Epidermal melanocyte (primary cell): ENCODE data around the gene ABCA12.

Experiments
- DNase-seq: peaks from one replicate; pipeline ENCODE4 v3.0.0; 2011; ENCODE audit warnings: low spot score; ENCODE audit not compliant: insufficient read length

ABCA12 gene

DNA sequence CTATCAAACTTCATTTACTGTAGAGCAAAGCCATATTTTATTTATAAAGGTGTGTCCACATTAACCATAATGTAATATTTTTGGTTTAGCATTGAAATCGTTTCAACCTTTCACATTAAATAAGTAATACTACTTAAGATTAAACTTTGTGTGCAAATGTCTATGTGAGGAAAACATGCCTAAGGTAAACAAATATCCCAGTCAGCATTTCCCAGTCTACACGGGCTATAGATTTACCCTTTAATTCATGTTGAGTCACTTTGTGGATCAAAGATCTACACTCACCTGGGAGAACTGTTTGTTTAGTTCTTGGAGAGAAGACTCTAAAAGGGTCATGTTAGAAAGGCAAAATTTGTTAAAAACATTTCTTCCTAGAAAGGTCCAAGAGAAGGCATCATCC lies 89.1 kb downstream of the ABCA12 start:
- DNase-seq: no peak

DNA sequence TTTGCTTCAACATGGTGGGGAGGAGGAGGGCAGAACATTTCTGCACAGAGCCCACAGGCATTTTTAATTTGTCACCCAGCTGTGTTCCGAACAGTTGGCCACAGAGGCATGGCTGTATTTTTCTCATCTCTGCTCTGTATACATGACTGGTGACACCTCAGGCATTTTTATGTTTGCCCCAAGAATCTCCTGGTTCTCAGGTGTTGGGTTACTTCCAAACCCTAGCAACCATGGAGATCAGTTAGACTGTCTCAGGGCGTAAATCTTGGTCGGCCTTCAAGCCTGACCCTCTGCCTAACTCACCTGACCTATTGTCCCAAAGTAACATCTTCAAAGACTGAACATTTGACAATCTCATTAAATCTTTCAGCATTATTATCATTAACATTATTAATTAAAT lies 100.0 kb downstream of the ABCA12 start:
- DNase-seq: no peak

DNA sequence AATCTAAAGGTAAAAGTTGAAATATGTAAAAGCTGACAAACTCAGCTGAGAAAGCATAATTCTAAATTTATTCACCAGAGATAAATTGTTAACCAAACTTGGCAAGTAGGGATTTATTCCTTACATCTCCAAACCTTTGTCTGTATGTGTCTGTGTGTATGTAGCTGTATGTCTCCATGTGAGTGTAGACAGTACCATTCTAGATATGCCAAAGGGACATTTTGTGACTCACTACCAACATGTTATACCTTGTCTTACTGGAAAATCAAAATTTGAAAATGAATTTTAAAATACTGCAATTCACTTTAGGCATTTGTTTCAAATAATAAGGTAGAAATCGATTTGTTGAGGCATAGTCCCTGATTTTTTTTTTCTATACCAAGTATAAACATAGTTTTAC lies 102.1 kb downstream of the ABCA12 start:
- no peak for DNase-seq

DNA sequence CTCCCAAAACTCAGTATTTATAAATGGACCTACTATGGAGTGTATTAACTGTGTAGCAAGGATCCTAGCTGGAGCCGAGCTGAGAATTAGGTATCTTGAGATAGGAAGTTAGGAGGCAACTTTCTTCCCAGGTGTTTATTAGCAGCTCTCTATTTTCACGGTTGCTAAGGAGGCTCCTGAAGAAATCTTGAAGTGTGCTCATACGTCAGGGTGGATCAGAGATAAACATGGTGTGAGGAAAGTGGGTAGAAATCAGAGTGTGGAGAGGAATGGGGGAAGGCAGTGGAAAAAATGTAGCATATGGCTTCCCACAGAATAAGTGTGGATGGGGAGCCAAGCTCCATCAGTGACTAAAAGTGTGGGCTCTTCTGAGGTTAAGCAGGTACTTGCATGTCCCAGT lies 104.3 kb downstream of the ABCA12 start:
- no peak for DNase-seq

DNA sequence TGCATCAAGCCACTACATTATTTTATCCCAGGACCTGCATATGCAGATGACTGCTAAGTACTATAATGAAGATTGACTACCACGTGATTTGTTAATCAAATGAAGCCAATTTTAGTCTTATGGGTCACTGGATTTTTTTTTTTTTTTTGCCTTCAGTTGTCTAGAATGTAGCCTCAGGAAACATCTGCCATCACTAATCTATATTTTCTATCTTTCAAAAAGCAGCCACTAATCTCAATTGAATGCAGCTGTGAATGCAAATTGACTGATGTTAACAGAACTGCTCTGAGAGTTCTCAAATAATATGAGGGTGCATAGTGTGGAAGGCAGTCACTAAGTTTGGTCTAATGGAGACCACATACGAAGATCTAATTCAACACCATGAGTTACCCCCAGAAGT lies 106.3 kb downstream of the ABCA12 start:
- no peak for DNase-seq

DNA sequence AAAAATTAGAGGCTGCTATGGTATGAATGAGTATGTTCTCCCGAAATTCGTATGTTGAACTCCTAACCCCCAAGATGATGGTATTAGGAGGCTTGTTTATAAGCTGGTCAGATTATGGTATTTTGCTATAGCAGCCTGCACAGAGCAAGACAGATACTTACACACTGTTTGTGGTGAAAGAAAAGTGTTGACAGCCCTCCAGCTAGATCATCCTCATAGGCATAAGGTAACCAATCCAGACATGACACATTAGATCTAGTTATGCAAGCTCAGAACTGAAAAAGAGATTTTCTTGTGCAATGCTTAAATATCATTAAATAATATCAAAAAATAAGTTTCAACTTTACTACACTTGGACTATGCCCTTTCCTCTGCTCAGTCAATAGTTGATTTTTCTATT lies 107.1 kb downstream of the ABCA12 start:
- no peak for DNase-seq

DNA sequence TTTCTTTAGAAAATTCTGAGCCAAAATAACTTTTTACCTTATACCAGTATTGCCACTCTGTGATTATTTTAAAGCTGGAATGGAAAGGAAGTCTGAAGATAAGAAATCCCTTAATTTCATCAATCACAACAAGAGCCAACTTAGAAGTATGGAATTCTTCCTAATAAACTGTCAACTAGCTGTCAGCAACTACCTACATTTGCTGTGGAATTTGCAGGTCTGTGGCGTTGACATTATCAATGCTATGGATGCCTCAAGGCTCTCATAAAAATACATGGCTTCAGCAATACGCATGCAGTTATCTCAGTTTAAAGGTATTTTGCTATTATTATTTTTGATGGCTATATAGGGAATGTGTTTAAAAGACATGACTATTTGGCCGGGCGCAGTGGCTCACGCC lies 108.5 kb downstream of the ABCA12 start:
- no peak for DNase-seq

DNA sequence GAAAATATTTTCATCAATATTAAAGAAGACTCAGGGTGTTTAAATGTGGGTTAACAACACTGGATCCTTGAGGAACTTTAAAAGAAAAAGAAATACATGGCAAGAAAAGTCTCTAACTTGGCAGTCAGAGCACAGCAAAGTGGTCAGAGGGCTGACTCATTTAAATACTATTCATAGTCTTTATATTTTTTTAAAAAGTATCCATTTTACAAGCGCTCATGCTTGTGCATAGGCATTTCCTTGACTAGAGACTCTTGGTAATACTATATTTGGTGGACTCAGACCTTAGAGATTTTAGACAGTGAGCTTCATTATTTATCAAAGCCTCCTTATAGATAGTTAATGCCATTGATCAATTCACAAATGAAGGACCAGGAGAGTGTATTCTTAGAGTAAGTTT lies 110.2 kb downstream of the ABCA12 start:
- DNase-seq: no peak

DNA sequence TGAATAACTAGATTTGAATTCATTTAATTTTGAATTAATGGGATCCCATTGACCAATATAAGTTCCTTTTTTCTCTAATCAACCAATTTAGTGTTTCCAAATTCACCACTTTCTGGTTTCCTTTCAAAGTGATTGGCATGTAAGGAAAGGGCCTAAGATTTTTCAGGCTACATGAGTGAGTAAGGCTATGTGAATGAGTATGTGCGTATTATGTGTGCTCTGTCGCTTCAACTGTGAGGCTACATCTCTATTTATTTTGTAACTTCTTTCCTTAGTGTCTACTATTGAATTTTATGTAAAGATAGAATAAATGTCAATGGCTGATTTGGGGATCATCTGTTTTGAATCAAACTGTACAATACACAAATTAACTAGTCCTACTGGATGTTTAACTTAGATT lies 110.6 kb downstream of the ABCA12 start:
- DNase-seq: no peak

DNA sequence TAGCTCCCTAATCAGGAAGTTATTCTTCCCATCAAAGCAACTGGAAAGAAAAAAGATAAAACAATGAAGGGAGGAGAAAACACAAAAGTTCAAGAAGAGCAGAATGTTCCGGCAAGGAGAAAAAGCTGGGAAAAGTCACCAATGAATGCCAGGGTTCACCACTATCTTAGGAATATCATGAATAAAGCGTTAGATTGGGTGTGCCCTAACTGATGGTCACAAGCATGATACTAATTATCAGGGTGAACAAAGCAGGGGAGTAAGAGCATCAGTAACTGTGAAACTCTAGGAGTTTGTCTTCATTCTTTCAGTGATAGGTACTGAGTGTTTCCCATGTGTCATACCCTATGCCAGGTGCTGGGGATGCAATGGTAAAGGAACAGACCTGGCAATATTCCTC lies 115.5 kb downstream of the ABCA12 start:
- DNase-seq: no peak

DNA sequence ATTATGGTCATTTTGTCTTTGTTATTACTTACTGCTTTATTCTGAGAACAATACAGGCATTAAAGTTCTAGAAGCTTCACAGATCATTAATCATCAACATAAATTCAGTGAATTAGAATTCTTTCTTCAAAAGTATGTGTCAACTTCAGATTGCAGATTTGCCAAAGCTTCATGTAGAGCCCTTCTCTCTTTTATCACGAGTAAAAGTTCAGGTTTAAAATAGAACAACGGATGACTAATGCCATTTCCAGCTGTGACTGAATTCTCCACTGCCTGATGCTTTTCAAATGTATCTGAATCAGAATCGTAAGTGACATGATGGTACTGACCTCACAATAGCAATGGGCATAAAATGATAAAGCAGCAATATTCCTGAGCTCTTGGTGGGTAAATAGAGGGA lies 116.0 kb downstream of the ABCA12 start:
- DNase-seq: peak; percentile 19

DNA sequence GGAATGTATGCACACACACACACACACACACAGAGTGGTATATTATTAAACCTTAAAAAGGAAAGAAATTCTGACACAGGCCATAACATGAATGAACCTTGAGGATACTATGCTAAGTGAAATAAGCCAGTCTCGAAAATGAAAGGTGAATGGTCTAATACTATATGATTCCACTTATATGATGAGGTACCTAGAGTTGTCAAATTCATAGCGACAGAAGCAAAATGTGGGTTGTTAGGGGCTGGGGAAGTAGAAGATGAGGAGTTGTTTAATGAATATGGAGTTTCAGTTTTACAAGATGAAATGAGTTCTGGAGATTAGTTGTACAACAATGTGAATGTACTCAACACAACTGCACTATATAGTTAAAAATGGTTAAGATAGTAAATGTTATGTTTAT lies 118.1 kb downstream of the ABCA12 start:
- no peak for DNase-seq

DNA sequence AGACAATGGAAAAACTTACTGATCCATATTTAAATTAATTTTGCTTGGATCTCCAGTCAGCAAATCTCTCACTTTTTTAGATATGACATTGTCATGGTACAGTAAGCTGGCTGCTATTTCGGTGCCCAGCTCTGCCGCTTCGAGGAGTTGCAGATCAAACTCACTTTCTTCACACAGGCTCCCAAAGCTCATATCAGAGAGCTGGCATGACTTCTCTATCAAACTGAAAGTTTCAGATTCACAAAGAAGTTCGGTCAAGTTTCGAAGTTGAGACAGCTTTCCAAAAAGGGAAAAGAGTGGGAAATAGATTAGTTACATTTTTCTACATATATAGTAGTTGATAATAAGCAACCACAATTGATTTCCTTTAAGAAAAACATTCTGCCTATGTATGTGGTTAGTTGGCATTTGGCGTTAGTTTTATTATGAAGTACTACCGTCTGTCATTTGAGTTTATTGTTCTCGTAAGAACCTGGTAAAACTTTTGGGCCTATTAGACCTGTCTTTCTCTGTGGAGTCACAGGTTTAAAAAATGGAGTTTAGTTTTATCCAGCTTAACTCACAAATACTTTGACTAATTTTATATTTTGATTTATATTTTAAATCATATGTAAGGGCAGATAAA lies 118.8 kb downstream of the ABCA12 start:
- no peak for DNase-seq

DNA sequence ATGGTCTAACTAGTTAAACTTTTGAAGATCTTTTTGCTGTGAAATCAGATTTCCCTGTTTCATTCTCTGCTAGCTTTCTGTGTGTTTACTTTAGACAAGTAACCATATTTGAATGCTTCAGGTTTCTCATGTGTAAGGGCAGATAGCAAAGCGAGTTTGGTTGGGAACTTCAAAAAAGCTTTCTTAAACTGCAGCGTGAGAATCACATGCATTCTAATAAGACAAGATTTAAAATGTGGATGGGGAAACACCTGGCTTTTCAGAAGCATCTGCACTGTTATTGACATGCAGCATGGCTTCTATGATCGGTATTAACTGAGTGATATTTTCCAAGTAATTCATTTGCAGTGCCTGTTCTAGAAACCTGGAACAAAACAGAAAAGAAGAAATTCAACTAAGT lies 119.3 kb downstream of the ABCA12 start:
- DNase-seq: no peak

DNA sequence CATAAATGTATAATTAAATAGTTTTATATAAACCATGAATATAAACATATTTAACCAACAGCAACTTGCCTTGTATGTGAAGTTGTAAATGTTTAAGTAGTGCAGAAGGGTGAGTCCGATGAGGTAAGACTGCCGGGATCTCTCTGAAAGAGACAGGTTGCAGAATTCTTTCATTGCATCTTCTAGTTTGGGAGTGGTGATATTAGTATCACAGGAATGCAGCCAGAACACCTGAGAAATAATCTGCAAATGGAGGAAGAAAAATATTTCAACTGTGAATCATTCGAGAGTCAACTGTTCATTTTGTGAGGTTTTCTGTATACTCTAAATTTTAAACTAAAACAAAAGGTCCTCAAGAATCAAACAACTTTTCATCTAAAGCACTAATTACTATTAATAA lies 123.0 kb downstream of the ABCA12 start:
- no peak for DNase-seq

DNA sequence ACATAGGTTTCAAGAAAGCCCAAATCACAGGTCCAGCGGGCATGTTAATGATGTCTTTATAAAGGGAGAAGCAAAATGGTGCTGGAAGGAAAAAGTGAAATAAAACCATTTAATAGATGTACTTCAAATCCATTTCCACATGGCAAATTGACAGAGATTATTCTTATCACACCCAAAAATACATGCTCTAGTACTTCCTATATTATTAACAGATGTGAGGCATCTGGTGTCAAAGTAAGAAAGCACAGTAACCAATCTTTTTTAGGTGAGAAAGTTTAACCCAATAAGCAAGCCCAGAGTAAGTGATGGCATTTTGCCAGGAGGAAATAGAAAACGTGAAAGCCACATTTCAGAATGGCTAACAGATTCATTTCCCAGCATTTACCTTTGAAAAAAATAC lies 128.0 kb downstream of the ABCA12 start:
- DNase-seq: no peak

DNA sequence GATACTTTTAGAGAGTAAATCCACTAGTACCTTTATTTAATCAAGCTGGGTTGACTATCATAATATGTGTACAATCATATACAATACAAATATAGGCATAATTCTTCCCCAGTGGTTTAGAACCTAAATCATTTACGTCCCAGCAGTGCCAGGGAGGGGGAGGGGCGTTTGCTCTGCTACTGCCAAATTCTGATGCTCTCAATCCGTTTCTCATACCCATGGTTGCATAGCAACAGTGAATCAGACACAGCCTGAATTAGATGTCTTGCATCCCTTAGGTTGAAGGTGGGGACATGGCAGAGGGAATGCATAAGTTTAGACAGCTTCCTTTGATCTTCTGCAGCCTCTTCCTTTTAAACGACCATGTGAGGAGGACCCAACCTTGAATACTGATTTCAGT lies 135.4 kb downstream of the ABCA12 start:
- DNase-seq: no peak

DNA sequence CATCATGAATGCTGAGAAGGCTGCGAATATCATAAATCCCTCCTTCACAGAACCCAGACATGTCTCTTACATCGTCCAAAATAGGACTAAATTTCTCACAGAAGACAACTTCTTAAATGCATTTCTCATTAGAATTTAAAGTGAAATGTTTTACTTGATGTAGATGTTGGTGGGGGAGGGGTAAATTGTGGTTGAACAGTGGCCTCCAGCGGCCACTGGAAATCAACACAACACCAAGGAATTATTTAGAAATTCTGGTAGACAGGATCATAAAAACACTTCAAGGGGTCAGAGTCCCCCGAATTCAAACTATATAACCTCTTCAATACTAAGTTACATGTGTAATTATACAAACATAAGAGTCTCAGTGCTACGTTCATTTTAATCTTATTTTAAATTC lies 135.9 kb downstream of the ABCA12 start:
- peak; percentile 22 for DNase-seq

DNA sequence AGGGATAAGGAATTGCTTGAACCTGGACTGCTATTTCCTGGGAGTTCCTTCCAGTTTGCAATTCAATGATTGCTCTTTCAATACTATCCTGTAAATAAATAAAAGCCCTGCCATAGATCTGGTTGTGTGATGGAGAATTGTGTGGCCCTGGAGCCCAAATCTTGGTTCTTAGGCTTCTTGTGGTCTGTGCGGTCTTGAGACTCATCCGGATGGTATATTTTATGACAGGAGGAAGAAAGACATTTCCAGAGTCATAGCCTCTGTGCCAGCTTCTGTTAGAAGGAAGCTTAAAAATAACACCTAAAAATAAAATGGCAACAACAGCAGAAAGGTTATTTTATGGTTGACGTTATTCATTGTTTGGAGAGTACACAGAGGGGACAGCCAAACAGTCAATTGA lies 137.7 kb downstream of the ABCA12 start:
- DNase-seq: no peak

DNA sequence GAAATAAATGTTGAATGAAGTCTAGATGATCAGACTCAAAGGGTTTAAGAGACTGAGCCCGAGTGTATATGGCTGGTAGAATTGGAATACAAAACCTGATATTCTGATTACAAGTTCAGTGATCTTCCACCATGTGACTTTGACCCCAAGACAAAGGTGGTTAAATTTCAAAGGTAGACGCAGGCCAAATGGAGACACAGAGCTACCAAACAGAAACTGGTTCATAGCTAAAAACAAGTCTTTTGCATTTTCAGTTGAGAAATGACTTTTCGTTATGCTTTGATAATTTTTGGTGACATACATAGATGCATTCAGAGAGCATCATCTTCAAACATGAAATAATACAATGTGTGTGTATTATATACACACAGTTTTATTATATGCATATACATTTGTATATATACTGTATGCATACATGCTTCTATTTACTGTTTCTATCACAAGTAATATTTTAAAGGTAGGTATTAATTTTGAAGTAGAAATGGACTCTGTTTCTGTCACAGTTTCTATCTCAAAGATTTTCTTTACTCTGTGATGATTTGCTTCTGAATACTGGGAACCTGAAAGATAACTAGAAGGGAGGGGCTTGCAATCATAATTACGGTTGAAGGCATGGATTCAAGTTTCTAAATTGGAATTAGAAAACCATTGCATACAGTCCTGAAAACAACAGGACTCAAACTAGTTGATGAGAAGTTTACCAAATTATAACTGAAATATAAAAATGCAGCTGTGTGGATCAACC lies 142.3 kb downstream of the ABCA12 start:
- DNase-seq: no peak

DNA sequence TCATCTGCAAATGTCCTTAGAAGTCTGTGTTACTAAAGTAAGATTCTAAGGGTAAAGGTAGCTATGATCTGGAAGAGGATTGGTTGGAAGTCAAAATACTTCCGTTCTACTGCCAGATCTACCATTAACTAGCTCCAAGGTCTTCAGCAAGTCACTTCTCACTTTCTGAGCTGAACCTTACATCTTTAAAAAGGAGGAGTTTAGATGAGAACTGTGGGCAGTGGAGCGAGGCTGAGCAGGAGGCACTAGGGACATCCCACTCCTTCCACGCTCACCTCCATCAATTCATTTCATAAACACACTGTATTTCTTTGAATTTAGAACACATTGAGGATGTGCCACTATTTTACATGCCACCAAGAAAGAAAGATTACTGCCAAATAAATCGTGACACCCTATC lies 143.0 kb downstream of the ABCA12 start:
- DNase-seq: no peak

DNA sequence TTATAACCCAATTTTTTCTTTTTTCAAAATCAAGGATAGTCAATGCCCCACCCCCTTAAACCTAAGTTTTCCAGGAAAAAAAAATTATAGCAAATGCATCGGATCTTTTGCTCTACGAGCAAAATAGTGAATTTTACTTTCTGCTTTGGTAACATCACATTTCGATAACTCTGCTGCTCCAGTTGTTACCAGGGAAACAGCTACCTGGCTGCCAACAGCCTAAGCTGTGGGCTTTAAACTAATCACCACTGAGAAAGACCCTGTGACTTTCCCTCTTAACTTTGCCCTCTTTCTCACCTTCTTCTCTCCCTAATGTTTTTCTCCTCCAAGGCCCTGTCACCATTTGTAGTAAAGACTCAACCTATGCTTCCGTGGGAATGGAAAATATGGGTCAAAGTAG lies 145.5 kb downstream of the ABCA12 start:
- DNase-seq: no peak

DNA sequence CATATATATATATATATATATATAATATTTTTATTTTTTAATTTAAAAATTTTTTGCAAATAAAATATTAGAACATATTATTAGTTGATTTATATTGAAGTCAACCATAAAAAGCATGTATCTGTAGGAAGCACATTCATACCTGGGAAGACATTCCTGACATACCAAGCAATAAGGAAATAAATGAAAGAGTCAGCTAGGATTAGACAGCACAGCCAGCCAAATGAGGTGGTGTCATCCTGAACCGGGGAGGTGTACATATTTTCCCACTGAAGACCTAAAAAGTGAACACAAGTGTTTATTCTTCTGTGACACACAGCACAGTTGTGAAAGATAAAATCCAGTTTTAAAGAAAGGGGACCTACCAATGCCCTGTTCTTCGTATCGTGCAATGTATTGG lies 149.2 kb downstream of the ABCA12 start:
- no peak for DNase-seq

DNA sequence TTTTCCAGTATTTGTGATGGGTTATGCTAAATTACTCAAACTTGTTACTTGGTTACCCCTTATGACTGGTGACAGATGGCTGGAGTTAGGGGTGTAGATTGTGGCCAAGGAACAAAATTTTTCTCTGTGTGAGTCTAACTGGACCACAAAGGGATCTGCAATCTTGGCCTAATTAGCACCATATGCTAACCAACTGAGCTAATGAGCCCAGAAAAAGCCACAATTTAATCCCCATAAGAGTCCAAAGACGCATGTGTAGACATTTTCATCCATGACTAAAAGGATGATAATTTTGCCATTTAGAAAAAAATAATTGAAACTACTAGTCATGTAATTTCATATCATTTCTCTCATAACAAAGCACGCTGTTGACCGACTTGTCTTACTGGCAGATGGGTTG lies 151.2 kb downstream of the ABCA12 start:
- DNase-seq: no peak
